RPMI7951 (cell line): ENCODE measurements around the gene CPA3. TPM values are rescaled to one million over a fixed set of nuclear protein-coding genes. Genes with fewer than 3 reads are reported as not detected.

ENCODE experiments used
- DNase-seq: peaks from one replicate; pipeline ENCODE4 v3.0.0-alpha.2; 2012; ENCODE audit warnings: low read depth
- total RNA-seq: library from RNA; depleted of rRNA; stranded (reverse); fragments of >200 nt; shearing (Covaris generic); gene quantifications from 2 replicates; pipeline ENCODE4 v1.2.3, GENCODE V29; 2014; rRNA removed

The CPA3 gene, protein sequence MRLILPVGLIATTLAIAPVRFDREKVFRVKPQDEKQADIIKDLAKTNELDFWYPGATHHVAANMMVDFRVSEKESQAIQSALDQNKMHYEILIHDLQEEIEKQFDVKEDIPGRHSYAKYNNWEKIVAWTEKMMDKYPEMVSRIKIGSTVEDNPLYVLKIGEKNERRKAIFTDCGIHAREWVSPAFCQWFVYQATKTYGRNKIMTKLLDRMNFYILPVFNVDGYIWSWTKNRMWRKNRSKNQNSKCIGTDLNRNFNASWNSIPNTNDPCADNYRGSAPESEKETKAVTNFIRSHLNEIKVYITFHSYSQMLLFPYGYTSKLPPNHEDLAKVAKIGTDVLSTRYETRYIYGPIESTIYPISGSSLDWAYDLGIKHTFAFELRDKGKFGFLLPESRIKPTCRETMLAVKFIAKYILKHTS
- total RNA-seq = not detected in 2 replicates

DNA sequence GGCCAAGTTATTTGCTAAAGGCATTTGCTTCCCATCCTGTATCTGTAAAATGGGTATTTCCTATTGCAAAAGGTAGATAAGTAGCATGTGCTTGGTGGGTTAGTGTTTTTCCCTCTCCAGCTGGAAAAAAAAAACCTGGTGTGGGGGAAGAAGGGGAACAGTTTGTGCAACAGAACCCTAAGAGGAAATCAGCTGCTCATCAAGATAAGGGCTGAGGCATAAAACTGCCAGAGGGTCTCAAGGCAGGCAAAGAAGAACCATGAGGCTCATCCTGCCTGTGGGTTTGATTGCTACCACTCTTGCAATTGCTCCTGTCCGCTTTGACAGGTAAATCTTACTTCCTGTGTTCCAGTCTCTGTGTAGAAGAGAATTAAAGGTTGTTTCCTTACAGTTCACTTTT lies at the start of gene CPA3:
Gene CPA3 (plus strand): TSS at position 248 of the 400 bp plus-strand sequence. CDS start 12 bp downstream, at position 260.
- no peak for DNase-seq

DNA sequence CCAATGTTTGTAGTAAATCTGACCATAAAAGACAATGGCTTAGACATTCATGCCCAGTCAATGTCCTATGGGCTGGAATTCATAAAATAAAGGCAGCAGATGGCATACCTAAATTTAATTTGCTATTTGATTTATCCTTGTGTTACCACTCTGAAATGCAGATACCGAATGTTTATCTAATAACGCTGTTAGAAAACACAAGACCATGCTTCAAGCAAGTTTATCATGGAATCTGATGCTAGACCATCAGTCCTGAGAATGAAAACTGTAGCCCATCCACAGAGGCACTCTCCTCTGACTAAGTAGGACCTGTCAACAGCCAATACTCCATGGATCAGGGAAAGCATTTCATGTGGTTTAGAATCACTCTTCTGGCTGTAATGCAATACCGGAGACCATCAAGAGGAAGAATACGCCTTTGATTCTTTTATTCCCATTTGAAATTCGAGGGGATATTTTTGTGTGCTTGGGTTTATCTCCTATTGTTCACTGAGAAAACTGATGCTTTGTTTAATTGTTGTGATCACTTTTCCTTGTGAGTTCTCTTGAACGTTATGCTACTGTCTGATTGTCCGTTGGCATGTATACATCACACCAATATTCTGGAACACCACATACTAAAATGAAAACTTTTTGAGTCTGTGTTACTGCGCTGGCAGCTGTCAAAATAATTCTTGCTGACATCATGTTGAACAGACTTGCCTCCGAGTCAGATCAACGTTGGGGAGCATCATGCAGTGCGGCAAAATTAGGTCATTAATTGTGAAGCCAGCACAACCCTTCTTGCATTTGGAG lies 49.6 kb upstream of the CPA3 start:
- no peak for DNase-seq

DNA sequence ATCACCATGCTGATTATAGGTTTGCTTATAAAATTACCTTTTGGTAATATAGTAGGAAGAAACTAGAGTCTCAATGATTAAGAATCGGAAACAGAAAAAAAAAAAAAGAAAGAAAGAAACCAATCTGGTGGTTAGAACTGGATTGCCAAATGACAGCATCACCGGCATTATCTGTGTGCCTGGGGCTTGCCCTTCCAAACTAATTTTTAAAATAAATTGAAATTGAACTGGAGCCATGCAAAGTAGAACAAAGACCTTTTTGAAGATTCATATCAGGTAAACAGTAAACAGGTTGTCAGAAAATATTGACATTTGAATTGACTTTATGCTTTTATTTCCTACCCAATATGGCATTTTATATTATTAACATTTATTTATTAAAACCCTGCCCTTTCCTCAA lies 48.7 kb upstream of the CPA3 start:
- DNase-seq = no peak

DNA sequence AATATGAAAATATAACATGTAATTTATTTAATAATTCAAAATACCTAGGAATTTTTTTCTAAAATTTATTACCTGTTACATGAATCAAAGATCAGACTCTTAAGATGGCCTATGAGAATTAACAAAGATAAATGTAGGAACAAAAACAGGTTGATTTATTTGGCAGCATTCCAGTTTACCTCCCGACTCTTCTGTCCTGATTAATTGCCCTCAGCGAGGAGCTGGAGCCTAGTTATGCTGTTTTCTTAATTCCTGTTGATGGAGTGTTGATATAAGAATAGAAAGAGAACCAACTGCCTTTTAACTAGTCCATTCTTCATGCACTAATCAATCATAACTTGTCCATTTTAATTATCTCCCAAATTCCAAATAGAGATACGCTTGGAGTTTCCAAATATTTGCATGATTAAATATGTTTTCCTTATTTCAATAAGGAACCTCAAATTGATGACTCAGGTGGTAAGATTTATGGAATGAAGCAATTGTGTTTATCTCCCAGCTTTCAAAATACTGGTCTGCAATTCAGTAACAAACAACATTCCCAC lies 48.0 kb upstream of the CPA3 start:
- no peak for DNase-seq

DNA sequence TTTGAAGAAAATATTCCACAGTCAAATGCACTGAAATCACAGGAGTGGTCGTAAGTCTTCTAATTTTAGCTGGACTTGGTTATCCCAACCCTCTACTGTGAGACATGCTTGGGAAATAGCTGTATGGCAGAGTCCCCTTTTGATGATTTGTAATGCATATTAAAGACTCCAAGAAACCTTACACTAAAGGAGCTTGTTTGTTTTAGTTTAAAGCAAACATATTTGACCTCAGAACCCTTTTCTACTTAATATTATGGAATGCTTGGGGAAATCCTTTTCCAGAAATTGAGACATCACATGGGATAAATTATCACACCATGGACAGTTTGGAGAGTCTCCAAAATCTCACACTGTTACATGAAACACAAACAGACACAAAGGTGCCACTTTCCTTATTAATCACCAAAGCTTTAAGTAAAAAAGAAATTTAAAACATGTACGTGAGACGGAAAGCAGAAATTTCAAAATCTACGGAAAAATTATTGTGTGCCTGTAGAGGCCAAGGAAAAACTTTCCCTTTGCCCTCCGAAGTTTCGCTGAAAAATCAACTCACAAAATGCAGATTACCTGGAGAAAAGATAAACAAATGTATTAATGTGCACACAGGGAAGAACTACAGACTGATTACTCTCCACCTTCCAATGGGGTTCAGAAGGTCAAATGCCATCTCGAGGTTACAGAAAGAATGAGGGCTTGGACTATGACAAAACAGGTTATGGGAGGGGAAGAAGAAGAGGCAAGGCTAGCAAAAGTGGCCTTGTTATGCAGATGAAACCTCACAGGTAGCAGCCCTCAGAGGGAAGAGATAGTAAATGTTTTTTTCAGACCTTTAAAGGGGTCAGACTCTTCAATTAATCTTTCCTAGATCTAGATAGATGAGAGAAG lies 44.5 kb upstream of the CPA3 start:
- no peak for DNase-seq

DNA sequence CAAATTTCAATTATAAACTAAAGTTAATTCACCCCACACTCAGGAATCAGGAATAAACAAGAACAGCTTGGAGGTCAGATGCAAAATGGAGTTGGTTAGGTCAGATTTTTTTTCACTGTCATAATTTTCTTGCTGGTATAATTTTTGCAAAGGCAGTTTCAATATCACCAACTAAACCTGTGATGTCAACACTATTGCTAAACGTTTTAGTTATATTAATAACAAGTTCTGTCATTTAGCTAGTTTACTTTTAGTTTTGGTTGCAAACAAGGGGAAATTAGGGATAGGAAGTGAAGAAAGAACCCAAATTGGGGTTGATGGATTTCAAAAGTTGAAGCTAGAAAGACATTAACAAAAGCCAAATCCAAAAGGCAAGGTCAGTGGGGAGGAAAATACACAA lies 42.1 kb upstream of the CPA3 start:
- DNase-seq = no peak

DNA sequence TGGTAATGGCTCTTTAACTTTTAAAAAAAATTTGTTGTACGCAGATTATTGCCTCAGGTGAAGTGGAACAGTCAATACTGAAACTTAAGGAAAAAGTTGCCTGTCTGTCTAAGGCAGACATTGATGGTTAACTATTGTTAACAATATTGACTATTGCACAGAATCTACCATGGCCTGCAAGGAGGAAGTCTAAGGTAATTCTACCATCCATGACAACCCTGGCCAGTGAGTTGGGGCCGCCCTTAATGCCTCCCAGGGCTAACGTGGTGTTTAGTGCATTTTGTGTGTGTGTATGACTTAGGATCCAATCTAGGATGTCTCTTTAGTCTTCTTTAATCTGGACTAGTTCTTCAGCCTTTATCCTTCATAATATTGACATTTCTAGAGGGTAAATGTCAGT lies 39.6 kb upstream of the CPA3 start:
- no peak for DNase-seq

DNA sequence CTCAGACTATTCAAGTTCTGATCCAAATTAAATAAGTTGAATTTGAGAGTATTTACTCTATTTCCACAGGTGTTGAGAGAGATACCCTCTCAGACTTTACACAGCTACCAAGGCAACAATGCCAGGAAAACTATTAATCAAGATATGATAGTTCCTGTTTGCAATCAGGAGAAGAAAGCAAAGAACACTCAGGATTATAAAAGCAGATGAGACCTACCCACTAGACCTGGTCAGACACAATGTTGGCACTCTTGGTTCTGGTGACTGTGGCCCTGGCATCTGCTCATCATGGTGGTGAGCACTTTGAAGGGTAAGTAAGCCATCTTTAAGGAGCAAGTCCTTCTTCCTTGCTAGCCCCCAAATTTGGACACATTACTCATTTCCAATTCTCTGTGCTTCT lies 37.5 kb upstream of the CPA3 start, which contains the start of gene CPB1:
Gene CPB1 (plus strand): TSS at position 227 of the 400 bp plus-strand sequence. CDS start 13 bp downstream, at position 240.
- no peak for DNase-seq

DNA sequence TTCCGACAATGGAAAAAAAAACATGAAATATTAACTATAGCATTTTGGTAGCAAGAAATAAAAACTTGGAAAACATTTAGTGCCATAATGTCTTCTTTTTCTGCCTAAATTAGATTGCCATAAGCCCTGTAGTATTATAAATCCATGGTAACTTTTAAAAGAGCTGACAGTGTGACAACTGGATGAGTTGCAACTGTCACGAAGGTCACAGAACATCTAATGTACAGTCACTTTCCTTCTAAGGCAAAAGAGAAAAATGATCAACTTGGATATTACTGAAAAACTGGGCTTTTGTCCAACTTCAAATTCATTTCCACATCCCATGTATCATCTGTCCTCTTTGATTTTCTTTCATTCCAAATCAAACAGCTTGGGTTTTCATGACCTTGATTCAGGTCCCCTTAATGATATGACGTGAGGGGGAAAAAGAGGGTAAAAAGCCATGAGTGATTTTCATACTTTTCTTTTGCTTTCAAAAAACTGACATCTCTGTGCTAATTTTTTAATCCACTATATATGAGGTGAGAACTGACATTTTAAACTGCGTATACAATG lies 36.9 kb upstream of the CPA3 start:
- no peak for DNase-seq

DNA sequence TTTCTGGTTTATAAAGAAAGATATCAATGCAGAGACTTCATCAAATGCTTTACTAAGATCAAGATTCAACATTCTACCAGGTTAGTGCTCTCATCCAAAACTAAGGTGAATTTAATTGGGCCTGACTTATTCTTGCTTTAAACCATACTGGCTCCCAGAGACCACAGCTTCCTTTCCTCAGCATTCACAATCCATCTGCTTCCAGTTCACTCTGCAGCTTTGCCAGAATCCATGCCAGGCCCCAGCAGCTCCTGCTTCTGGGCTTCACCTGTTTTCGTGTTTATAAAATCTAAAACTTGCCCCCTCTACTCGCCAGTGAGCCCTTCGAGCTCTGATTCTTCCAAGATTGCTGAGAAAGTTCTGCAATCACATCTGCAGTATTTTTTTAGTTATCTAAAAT lies 35.2 kb upstream of the CPA3 start:
- DNase-seq = no peak

DNA sequence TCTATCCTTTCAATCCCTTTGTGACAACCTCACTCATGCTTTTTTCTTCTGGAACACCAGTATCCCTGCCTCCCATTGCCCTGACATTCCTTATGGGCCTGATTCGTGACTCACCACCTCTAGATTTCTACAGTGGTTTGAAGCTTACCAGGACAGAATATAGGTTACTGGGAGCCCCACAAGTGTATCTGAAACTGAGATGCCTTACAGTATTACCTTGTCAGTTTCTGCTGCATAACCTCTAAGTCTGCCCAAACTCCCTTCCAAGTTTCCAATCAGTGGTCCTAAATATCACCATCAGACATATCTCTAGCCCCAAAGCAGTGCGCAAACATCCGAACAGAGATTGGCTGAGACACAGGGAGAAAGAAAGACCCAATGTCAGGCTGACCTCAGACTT lies 31.9 kb upstream of the CPA3 start:
- DNase-seq = no peak

DNA sequence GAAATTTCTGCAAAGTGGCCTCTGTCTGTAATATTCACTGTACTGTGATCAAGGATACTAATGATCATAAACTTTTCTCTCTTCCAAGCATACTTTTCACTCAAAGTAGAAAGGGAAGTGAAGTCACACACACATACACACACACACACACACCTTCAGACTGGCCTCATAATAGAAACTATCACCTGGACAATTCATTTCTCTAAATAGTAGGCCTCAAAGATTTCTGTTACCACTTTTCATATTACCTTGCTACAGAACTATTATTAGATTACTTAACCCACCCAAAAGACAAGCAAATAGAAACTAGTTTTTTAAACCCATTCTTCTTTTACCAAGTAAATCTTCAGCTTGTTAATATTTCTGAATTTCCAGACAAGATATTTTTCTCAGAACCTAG lies 25.3 kb upstream of the CPA3 start:
- DNase-seq = no peak

DNA sequence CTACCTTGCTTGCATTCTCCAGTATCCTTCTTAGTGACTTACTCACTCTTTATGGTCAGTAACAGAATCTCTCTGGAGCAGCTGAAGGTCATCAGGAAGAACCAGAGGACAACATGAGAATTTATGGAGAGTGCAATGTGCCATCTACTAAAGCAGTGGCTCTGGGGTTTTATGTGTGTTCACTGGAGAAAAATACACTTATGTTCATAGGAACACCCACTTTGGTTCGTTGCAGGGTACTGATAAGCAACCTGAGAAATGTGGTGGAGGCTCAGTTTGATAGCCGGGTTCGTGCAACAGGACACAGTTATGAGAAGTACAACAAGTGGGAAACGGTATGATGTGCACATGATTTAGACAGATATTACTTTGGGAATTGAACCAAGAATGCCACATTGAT lies 24.6 kb upstream of the CPA3 start:
- DNase-seq = no peak

DNA sequence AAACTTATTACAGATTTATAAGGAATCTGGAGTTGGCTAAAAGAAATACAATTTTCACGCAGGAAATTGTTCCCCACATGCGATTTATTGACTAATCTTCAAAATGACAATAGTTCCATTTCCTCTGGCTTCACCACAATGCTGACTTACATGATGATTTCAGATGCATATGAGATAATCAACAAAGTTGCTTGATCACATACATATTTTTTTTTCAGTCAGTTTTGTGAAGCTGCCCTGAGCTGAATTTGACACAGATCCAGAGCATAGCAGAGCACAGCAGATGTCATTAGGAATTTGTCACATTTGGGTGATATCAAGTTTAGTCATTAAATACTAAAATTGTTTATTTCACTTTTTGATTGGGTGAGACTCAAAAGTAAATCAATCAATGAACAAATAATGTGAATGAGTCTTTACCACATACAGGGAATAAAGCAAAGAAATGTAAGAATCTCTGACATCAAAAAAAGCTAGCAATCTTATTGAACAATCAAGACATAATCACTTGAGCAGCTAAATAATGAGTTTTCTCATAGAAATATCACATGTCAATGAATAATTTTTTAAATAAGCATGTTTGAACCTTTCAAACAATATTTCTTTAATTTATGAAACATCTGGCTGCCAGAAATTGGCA lies 19.2 kb upstream of the CPA3 start:
- no peak for DNase-seq

DNA sequence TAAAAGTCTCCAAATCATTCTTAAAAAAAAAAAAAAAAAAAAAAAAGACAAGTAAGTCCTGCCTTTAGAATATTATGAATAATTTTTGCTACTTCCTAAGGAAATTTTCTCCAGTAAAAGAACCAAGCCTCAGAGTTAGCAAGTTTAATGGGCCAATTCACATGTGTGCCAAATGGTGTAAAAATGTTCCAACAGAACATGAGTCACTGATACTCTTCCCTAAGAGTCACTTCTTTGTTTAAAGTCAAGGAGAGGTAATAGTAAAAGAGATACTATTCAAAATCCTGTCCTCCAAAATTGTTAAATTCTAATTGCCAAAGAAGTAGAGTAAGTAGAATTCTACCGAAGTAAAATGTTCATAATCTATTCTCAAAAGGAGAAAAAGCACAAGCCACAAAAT lies 17.7 kb upstream of the CPA3 start:
- no peak for DNase-seq

DNA sequence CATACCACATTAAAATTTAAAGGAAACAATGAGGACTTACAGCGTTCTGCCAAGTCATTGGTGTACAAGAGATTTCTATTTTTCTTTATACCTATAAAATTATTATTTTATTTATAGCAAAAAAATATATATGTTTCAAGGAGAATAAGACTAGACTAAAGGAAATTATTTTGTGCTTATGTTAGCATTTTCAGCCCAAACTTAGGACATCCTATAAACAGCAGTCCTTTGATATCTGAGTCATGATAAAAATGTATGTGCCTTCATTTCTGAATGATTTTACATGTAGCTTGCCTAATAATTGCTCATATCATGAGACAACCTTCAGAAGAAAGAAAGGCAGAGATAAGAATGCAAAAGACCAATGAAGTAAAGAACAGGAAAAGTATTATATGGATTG lies 16.7 kb upstream of the CPA3 start:
- DNase-seq = no peak

DNA sequence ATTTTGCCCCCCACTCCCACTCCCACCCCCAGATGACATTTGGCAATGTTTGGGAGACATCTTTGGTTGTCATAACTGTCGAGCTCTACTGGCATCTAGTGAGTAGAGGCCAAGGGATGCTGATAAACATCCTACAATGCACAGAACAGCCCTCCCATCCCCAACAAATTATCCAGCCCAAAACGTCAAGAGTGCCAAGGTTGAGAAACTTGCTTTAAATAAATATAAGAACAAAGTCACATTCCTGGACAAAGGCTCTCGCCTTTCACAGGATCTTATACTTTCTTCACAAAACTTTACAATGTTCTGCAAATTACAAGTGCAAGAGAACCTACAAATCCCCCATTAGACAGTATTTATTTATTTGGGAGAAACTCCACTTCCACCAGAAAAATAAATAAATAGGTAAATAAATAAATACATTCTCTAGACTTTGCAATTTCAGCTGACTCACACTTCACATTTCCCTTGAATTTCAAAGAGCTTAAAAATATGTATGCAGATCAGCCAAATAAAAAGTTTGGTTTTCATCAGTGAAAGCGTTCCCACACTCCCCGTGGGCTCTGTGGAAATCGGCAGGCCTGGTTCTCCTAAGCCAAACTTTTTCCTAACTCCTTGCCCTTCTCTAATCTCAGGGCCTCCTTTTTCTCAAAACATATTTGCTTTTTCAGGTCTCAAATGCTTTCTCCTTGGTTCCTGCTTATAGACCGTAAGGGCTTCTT lies 12.7 kb upstream of the CPA3 start:
- no peak for DNase-seq

DNA sequence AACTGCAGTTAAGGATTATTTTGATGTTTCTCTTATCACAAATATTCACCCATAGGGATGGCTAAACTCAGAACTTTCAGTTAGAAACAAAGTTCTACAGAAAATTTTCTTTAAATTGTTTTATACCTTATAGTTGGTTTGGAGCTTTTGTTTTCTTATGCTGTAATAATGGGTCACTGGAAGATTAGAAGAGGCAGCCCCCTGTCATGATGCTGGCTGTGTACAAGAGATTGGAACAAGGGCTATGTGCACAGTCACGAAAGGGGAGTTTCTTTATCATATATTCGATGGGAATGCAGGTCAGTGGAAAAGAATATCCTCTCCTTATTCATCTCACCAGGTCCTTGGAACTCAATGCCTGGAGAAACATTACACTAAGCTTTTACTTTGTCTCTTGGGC lies 12.0 kb upstream of the CPA3 start:
- DNase-seq = no peak

DNA sequence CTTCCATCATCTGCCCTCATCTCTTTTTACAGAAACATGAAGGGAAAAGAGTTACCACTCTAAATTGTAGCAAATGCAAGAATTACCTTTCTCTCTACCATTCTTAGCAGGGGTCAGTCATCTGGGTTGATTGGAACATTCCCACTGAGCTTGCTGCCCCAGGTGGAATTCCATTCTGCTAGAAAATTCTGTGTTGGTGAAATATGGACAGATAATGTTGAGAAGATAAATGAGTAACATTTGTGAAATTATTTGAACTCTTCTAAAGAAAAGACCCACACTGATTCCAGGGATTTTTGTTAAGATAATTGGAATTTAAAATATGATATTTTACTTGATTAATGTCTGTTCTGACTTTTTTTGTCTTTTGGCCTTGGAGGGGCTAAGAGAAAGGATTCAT lies 11.0 kb upstream of the CPA3 start:
- DNase-seq = no peak

DNA sequence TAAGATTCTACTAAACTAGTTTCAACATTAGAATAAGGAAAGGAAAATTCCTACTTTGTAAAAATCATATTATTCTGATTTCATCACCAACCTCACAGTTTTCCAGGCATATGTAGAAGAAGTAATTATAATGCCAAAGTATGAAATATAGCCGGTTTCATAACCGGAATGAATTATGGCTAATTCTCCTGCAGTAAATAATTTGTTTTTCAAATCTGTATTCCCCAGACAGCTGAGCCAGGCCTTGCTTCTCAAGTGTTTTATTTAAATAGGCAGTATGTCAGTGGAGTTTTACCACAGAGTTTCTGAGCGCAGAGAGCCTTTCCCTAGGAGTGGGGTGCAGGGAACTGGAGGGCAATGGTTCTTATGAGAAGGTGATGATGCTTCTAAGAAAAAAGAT lies 8.7 kb upstream of the CPA3 start:
- DNase-seq = no peak
